Stimulated activated naive B cell treated with anti-CD40 and anti-IgM and Interleukin-4, amounts not matched to agents 10 μg/mL and 1 μg/mL and 100 μg/mL, for 72 hours (primary cell): Measurements from ENCODE around the gene PDGFA.

Experiments
- ATAC-seq, 2 donors: fragments of 150-1000 bp; cut with Tn5 transposase; replicated peaks; 2 replicates each; pipeline ENCODE4 v1.10.0; 2021; ENCODE audit warnings: moderate library complexity in 1 of 2
- DNase-seq: peaks from one replicate; pipeline ENCODE4 v3.0.0; 2021
- H3K27ac Mint-ChIP-seq: one replicate; pipeline ENCODE4 v1.8.0; 2022; ENCODE audit warnings: mild to moderate bottlenecking, mixed read lengths
- H3K27me3 Mint-ChIP-seq, 2 donors: one replicate each; pipeline ENCODE4 v1.8.0; 2022; ENCODE audit warnings: mixed read lengths in 2 of 2
- H3K36me3 Mint-ChIP-seq, 2 donors: one replicate each; pipeline ENCODE4 v1.8.0; 2022; ENCODE audit warnings: mixed read lengths in 2 of 2, mild to moderate bottlenecking in 1 of 2
- H3K4me1 Mint-ChIP-seq, 2 donors: one replicate each; pipeline ENCODE4 v1.8.0; 2022; ENCODE audit warnings: mixed read lengths in 2 of 2, mild to moderate bottlenecking in 1 of 2
- H3K4me3 Mint-ChIP-seq, 2 donors: one replicate each; pipeline ENCODE4 v1.8.0; 2022; ENCODE audit warnings: mild to moderate bottlenecking in 2 of 2, mixed read lengths in 2 of 2, moderate library complexity in 1 of 2
- H3K9me3 Mint-ChIP-seq, 2 donors: one replicate each; pipeline ENCODE4 v1.8.0; 2022; ENCODE audit warnings: mixed read lengths in 2 of 2, mild to moderate bottlenecking in 1 of 2

The PDGFA gene

GRCh38 chr7:534075-534474 is 14.4 kb upstream of the PDGFA start:
- Mint-ChIP-seq H3K4me1 (peaks cover 10 to 18% of the 10 kb centered on the region in 2 donors), H3K27ac (peak overlapping the region; percentile 15), H3K36me3 (peaks cover 0 to 1% of the 10 kb centered on the region in 2 donors), H3K4me3 (no peak overlapping the region), H3K27me3 (peaks cover 13 to 14% of the 10 kb centered on the region in 2 donors), H3K9me3 (no peaks in the 10 kb centered on the region)
- DNase-seq (no peak), ATAC-seq (no peak)

- ATAC-seq (peak in 1 of 2 donors; percentile 22), DNase-seq (no peak)
- H3K4me1 Mint-ChIP-seq = peaks cover 10 to 18% of the 10 kb centered on the region in 2 donors
- H3K4me3 Mint-ChIP-seq = no peak overlapping the region
- peaks cover 0 to 1% of the 10 kb centered on the region in 2 donors for H3K36me3 Mint-ChIP-seq
- peaks cover 13 to 14% of the 10 kb centered on the region in 2 donors for H3K27me3 Mint-ChIP-seq
- H3K9me3 Mint-ChIP-seq = no peaks in the 10 kb centered on the region
- no peak overlapping the region for H3K27ac Mint-ChIP-seq
These were observed 13.6 kb upstream of the PDGFA start for GRCh38 chr7:533266-533665.

GRCh38 chr7:532379-533143 is 12.9 kb upstream of the PDGFA start:
- Mint-ChIP-seq H3K27ac (no peak overlapping the region), H3K36me3 (peaks cover 0 to 1% of the 10 kb centered on the region in 2 donors), H3K27me3 (peaks cover 13 to 14% of the 10 kb centered on the region in 2 donors), H3K9me3 (no peaks in the 10 kb centered on the region), H3K4me3 (no peak overlapping the region), H3K4me1 (peaks cover 10 to 18% of the 10 kb centered on the region in 2 donors)
- ATAC-seq (peak; percentile 19 to 28), DNase-seq (no peak)

GRCh38 chr7:531777-532176 is 12.1 kb upstream of the PDGFA start:
- Mint-ChIP-seq H3K4me3 (no peak overlapping the region), H3K36me3 (peaks cover 0 to 1% of the 10 kb centered on the region in 2 donors), H3K4me1 (peaks cover 10 to 18% of the 10 kb centered on the region in 2 donors), H3K9me3 (no peaks in the 10 kb centered on the region), H3K27me3 (peaks cover 13 to 14% of the 10 kb centered on the region in 2 donors), H3K27ac (peak overlapping the region; percentile 43)
- DNase-seq (peak; percentile 42), ATAC-seq (peak; percentile 77 to 79)

- Mint-ChIP-seq H3K27ac (no peak overlapping the region), H3K27me3 (peaks cover 13 to 15% of the 10 kb centered on the region in 2 donors), H3K4me1 (peaks cover 14 to 18% of the 10 kb centered on the region in 2 donors), H3K4me3 (no peak overlapping the region), H3K36me3 (peaks cover 0 to 1% of the 10 kb centered on the region in 2 donors), H3K9me3 (no peaks in the 10 kb centered on the region)
- DNase-seq (no peak), ATAC-seq (no peak)
These were observed 8.8 kb upstream of the PDGFA start for GRCh38 chr7:528451-528850.

GRCh38 chr7:527723-528122 is 8.1 kb upstream of the PDGFA start:
- peaks cover 0 to 1% of the 10 kb centered on the region in 2 donors for H3K36me3 Mint-ChIP-seq
- no peak overlapping the region for H3K4me3 Mint-ChIP-seq
- H3K4me1 Mint-ChIP-seq = peaks cover 17 to 18% of the 10 kb centered on the region in 2 donors
- H3K9me3 Mint-ChIP-seq = no peaks in the 10 kb centered on the region
- H3K27me3 Mint-ChIP-seq = peaks cover 13 to 15% of the 10 kb centered on the region in 2 donors
- H3K27ac Mint-ChIP-seq = no peak overlapping the region
- DNase-seq (no peak), ATAC-seq (no peak)

- no peak for DNase-seq
- no peaks in the 10 kb centered on the region for H3K9me3 Mint-ChIP-seq
- no peak for ATAC-seq
- H3K27me3 Mint-ChIP-seq = peaks cover 15% of the 10 kb centered on the region in 2 donors
- no peak overlapping the region for H3K27ac Mint-ChIP-seq
- H3K36me3 Mint-ChIP-seq = peaks cover 0 to 1% of the 10 kb centered on the region in 2 donors
- no peak overlapping the region for H3K4me3 Mint-ChIP-seq
- H3K4me1 Mint-ChIP-seq = peaks cover 12 to 16% of the 10 kb centered on the region in 2 donors
These were observed 6.9 kb upstream of the PDGFA start for GRCh38 chr7:526460-527034.

GRCh38 chr7:525740-526139 is 6.1 kb upstream of the PDGFA start:
- H3K27me3 Mint-ChIP-seq = peaks cover 20 to 22% of the 10 kb centered on the region in 2 donors
- no peak overlapping the region for H3K27ac Mint-ChIP-seq
- DNase-seq = no peak
- no peak overlapping the region for H3K4me3 Mint-ChIP-seq
- no peaks in the 10 kb centered on the region for H3K9me3 Mint-ChIP-seq
- H3K36me3 Mint-ChIP-seq = peaks cover 0 to 1% of the 10 kb centered on the region in 2 donors
- peaks cover 14 to 18% of the 10 kb centered on the region in 2 donors for H3K4me1 Mint-ChIP-seq
- no peak for ATAC-seq

- no peak overlapping the region for H3K27ac Mint-ChIP-seq
- H3K4me1 Mint-ChIP-seq = peaks cover 12 to 20% of the 10 kb centered on the region in 2 donors
- DNase-seq (no peak), ATAC-seq (no peak)
- H3K4me3 Mint-ChIP-seq = no peak overlapping the region
- H3K9me3 Mint-ChIP-seq = no peaks in the 10 kb centered on the region
- H3K27me3 Mint-ChIP-seq = peaks cover 16% of the 10 kb centered on the region in 2 donors
- H3K36me3 Mint-ChIP-seq = no peaks in the 10 kb centered on the region
These were observed 5.2 kb upstream of the PDGFA start for GRCh38 chr7:524800-525199.

- no peak for DNase-seq
- H3K27ac Mint-ChIP-seq = no peak overlapping the region
- peaks cover 13 to 20% of the 10 kb centered on the region in 2 donors for H3K4me1 Mint-ChIP-seq
- no peaks in the 10 kb centered on the region for H3K9me3 Mint-ChIP-seq
- no peak for ATAC-seq
- peak overlapping the region; percentile 14 to 29 for H3K4me3 Mint-ChIP-seq
- H3K36me3 Mint-ChIP-seq = no peaks in the 10 kb centered on the region
- H3K27me3 Mint-ChIP-seq = peaks cover 16 to 19% of the 10 kb centered on the region in 2 donors
These were observed 4.0 kb upstream of the PDGFA start for GRCh38 chr7:523347-524336.

GRCh38 chr7:522951-523314 is 3.3 kb upstream of the PDGFA start:
- H3K27me3 Mint-ChIP-seq = peaks cover 17 to 25% of the 10 kb centered on the region in 2 donors
- H3K4me3 Mint-ChIP-seq = peak overlapping the region; percentile 14 to 29
- no peak overlapping the region for H3K27ac Mint-ChIP-seq
- peaks cover 0 to under 1% of the 10 kb centered on the region in 2 donors for H3K36me3 Mint-ChIP-seq
- ATAC-seq (no peak), DNase-seq (no peak)
- no peaks in the 10 kb centered on the region for H3K9me3 Mint-ChIP-seq
- peaks cover 16 to 22% of the 10 kb centered on the region in 2 donors for H3K4me1 Mint-ChIP-seq

- DNase-seq (peak; percentile 58), ATAC-seq (peak; percentile 59 to 68)
- peaks cover 17 to 28% of the 10 kb centered on the region in 2 donors for H3K4me1 Mint-ChIP-seq
- peak overlapping the region; percentile 73 to 74 for H3K4me3 Mint-ChIP-seq
- no peaks in the 10 kb centered on the region for H3K9me3 Mint-ChIP-seq
- peaks cover 20 to 30% of the 10 kb centered on the region in 2 donors for H3K27me3 Mint-ChIP-seq
- peaks cover 0 to 4% of the 10 kb centered on the region in 2 donors for H3K36me3 Mint-ChIP-seq
- H3K27ac Mint-ChIP-seq = peak overlapping the region; percentile 56
These were observed 2.7 kb upstream of the PDGFA start for GRCh38 chr7:522071-522950.
